ENCODE results near the gene ITSN2. TPM values are rescaled to one million over a fixed set of nuclear protein-coding genes. Genes with fewer than 3 reads are reported as not detected.

Gene ITSN2
- polyA plus RNA-seq, 1 donor from 2014 or later, result 10.6 TPM

DNA sequence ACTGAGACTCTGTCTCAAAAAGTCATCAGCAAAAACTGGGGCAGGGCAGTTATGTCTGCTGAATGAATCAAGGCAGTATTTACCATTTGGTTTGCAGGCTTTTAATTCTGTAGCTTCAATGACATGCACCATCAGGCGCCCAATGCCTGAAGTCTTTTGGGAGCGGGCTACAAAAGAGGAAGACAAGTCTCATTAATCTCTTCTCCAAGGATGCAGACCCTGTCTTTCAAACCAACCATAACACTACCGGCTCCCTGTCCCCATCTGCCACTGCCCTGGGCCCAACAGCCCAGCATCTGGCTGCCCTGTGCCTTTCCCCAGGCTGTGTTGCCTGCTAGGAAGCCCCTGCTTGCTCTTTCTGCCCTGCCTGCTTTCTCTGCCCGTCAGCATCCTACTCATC, 155.2 kb downstream of the ITSN2 start:
- Histone ChIP-seq H4K20me1 (ENCODE audit: insufficient read depth) (no peaks in the 10 kb centered on the region), H2AFZ (ENCODE audit: low read depth, low read length) (no peak overlapping the region), H3K9me2 (ENCODE audit: insufficient read depth, low read length) (no peaks in the 10 kb centered on the region), H3K27me3 (ENCODE audit: insufficient read depth, low read depth, low read length) (no peaks in the 10 kb centered on the region), H3K27ac (ENCODE audit: low read length) (no peak overlapping the region), H3K4me3 (ENCODE audit: low read length) (no peak overlapping the region), H3K4me2 (ENCODE audit: low read length) (no peak overlapping the region), H3K9ac (ENCODE audit: low read length) (no peak overlapping the region), H3K36me3 (ENCODE audit: insufficient read depth, low read length) (no peaks in the 10 kb centered on the region), H3K79me2 (replicated peaks; ENCODE audit: insufficient read depth, low read length) (no peaks in the 10 kb centered on the region), H3F3A (ENCODE audit: insufficient read depth, low read length, poor library complexity, severe bottlenecking) (no peaks in the 10 kb centered on the region), H3K9me3 (ENCODE audit: low read length) (no peaks in the 10 kb centered on the region)
- TF ChIP-seq SMC3 (conservative IDR thresholded peaks at IDR 0.05; ENCODE audit: poor library complexity), result no peak
- TF ChIP-seq POLR2AphosphoS5 (IDR thresholded peaks at IDR 0.05), result no peak
- TF ChIP-seq, protein P1, sequence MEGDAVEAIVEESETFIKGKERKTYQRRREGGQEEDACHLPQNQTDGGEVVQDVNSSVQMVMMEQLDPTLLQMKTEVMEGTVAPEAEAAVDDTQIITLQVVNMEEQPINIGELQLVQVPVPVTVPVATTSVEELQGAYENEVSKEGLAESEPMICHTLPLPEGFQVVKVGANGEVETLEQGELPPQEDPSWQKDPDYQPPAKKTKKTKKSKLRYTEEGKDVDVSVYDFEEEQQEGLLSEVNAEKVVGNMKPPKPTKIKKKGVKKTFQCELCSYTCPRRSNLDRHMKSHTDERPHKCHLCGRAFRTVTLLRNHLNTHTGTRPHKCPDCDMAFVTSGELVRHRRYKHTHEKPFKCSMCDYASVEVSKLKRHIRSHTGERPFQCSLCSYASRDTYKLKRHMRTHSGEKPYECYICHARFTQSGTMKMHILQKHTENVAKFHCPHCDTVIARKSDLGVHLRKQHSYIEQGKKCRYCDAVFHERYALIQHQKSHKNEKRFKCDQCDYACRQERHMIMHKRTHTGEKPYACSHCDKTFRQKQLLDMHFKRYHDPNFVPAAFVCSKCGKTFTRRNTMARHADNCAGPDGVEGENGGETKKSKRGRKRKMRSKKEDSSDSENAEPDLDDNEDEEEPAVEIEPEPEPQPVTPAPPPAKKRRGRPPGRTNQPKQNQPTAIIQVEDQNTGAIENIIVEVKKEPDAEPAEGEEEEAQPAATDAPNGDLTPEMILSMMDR (IDR thresholded peaks at IDR 0.05; ENCODE audit: poor library complexity, severe bottlenecking), result no peak
- no peak for TF ChIP-seq TAF1 (IDR thresholded peaks at IDR 0.05; ENCODE audit: low read depth)
- TF ChIP-seq EZH2 (IDR thresholded peaks at IDR 0.05; ENCODE audit: borderline replicate concordance, insufficient read depth, low read length, poor library complexity, severe bottlenecking), result no peak
- TF ChIP-seq, protein P2, sequence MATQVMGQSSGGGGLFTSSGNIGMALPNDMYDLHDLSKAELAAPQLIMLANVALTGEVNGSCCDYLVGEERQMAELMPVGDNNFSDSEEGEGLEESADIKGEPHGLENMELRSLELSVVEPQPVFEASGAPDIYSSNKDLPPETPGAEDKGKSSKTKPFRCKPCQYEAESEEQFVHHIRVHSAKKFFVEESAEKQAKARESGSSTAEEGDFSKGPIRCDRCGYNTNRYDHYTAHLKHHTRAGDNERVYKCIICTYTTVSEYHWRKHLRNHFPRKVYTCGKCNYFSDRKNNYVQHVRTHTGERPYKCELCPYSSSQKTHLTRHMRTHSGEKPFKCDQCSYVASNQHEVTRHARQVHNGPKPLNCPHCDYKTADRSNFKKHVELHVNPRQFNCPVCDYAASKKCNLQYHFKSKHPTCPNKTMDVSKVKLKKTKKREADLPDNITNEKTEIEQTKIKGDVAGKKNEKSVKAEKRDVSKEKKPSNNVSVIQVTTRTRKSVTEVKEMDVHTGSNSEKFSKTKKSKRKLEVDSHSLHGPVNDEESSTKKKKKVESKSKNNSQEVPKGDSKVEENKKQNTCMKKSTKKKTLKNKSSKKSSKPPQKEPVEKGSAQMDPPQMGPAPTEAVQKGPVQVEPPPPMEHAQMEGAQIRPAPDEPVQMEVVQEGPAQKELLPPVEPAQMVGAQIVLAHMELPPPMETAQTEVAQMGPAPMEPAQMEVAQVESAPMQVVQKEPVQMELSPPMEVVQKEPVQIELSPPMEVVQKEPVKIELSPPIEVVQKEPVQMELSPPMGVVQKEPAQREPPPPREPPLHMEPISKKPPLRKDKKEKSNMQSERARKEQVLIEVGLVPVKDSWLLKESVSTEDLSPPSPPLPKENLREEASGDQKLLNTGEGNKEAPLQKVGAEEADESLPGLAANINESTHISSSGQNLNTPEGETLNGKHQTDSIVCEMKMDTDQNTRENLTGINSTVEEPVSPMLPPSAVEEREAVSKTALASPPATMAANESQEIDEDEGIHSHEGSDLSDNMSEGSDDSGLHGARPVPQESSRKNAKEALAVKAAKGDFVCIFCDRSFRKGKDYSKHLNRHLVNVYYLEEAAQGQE (IDR thresholded peaks at IDR 0.05; ENCODE audit: borderline replicate concordance), result no peak
- no peak for TF ChIP-seq RAD21 (conservative IDR thresholded peaks at IDR 0.05)
- TF ChIP-seq MXI1 (conservative IDR thresholded peaks at IDR 0.05; ENCODE audit: poor library complexity, severe bottlenecking), result no peak
- no peak for TF ChIP-seq EP300 (conservative IDR thresholded peaks at IDR 0.05; ENCODE audit: poor library complexity, severe bottlenecking)

DNA sequence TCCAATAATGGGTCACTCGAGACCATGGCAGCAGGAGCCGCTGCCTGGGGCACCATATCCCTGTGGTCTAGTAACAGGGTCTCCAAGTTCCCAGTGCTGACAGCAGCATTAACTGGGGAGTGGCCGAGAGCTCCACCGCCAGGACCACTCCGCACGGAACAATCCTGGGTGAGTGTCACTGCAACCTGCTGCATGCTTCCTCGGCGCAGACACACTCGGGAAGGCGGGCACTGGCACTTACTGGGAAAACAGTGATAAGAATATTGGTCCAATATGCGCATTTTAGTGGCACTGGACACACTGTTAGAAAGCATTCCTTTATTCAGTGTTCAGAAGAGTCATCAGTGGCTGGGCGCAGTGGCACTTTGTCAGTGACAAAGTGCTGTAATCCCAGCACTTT, 155.8 kb downstream of the ITSN2 start:
- Histone ChIP-seq H3F3A (ENCODE audit: insufficient read depth, low read length, poor library complexity, severe bottlenecking) (no peaks in the 10 kb centered on the region), H2AFZ (ENCODE audit: low read depth, low read length) (no peak overlapping the region), H3K9ac (ENCODE audit: low read length) (no peak overlapping the region), H3K27me3 (ENCODE audit: insufficient read depth, low read depth, low read length) (no peaks in the 10 kb centered on the region), H3K9me2 (ENCODE audit: insufficient read depth, low read length) (no peaks in the 10 kb centered on the region), H4K20me1 (ENCODE audit: insufficient read depth) (no peaks in the 10 kb centered on the region), H3K9me3 (ENCODE audit: low read length) (no peaks in the 10 kb centered on the region), H3K36me3 (ENCODE audit: insufficient read depth, low read length) (no peaks in the 10 kb centered on the region), H3K4me2 (ENCODE audit: low read length) (no peak overlapping the region), H3K79me2 (replicated peaks; ENCODE audit: insufficient read depth, low read length) (no peaks in the 10 kb centered on the region), H3K27ac (ENCODE audit: low read length) (no peak overlapping the region), H3K4me3 (ENCODE audit: low read length) (no peak overlapping the region)
- TF ChIP-seq, protein P2 (IDR thresholded peaks at IDR 0.05; ENCODE audit: borderline replicate concordance), result no peak
